Measurements from ENCODE around the gene ZNF124.

DNA sequence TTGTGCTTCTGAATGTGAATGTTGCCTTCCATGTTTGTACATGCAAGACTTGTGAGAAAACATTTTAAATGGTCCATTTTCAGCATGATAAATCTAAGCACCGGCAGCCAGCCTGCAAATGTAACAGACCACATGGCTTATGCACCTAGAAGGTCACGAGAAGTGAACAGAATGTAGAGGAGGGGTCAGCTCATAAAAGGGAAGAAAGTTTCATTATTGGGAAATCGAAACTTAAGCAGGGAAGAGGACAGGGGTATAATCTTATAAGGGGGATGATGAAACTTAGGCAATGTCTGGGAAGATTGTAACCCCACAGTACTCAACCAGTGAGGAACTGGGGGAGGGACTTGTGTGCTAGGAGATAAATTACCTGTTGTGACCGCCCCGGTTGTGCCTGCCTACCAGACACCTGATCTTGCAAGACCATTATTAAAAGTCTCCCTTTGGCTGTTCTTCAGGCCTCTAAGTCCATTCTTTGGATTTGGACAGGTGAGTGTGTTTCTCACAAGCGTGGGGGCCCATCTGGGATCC is 46.4 kb upstream of the ZNF124 start:
- no peak for TF ChIP-seq CTCF (conservative IDR thresholded peaks at IDR 0.05 in 1 of 2, IDR thresholded peaks at IDR 0.05 in 1 of 2; ENCODE audit: extremely low read depth in 1 of 2, insufficient read depth in 1 of 2, low read depth in 1 of 2, low read length in 2 of 2)
- TF ChIP-seq EZH2 (IDR thresholded peaks at IDR 0.05; ENCODE audit: borderline replicate concordance, low read length): no peak
